IPS-18a (cell line): ENCODE measurements around the gene NRIP2.

Experiments used
- H3K27ac ChIP-seq: one replicate; pipeline ENCODE4 v1.5.1; 2013; ENCODE audit warnings: low read length
- H3K27me3 ChIP-seq: one replicate; pipeline ENCODE4 v1.6.1; 2013; ENCODE audit warnings: mild to moderate bottlenecking, low read length; ENCODE audit not compliant: control insufficient read depth, insufficient read depth
- H3K36me3 ChIP-seq: one replicate; pipeline ENCODE4 v1.6.1; 2013; ENCODE audit warnings: low read depth, low read length; ENCODE audit not compliant: control insufficient read depth
- H3K4me1 ChIP-seq: one replicate; pipeline ENCODE4 v1.6.1; 2013; ENCODE audit warnings: low read depth, low read length; ENCODE audit not compliant: control insufficient read depth
- H3K4me3 ChIP-seq: one replicate; pipeline ENCODE4 v1.5.1; 2013; ENCODE audit warnings: low read length
- H3K9ac ChIP-seq: one replicate; pipeline ENCODE4 v1.6.1; 2013; ENCODE audit warnings: mild to moderate bottlenecking, low read length, moderate library complexity
- H3K9me3 ChIP-seq: one replicate; pipeline ENCODE4 v1.6.1; 2013; ENCODE audit warnings: low read depth, low read length; ENCODE audit not compliant: control insufficient read depth

Gene NRIP2

GRCh38 chr12:2801044-2801783 is 33.6 kb downstream of the NRIP2 start:
- Histone ChIP-seq H3K4me3 (no peak overlapping the region), H3K4me1 (peaks cover 2% of the 10 kb centered on the region), H3K9ac (no peak overlapping the region), H3K27ac (no peak overlapping the region), H3K36me3 (peaks cover 86% of the 10 kb centered on the region), H3K27me3 (no peaks in the 10 kb centered on the region), H3K9me3 (no peaks in the 10 kb centered on the region)

- peaks cover 77% of the 10 kb centered on the region for H3K36me3 ChIP-seq
- peaks cover 3% of the 10 kb centered on the region for H3K4me1 ChIP-seq
- H3K27ac ChIP-seq = no peak overlapping the region
- no peak overlapping the region for H3K4me3 ChIP-seq
- no peaks in the 10 kb centered on the region for H3K9me3 ChIP-seq
- no peak overlapping the region for H3K9ac ChIP-seq
- no peaks in the 10 kb centered on the region for H3K27me3 ChIP-seq
These were observed 34.7 kb downstream of the NRIP2 start for GRCh38 chr12:2800046-2800570.

- peaks cover 3% of the 10 kb centered on the region for H3K4me1 ChIP-seq
- H3K9me3 ChIP-seq = no peaks in the 10 kb centered on the region
- peaks cover 14% of the 10 kb centered on the region for H3K27me3 ChIP-seq
- H3K27ac ChIP-seq = no peak overlapping the region
- no peak overlapping the region for H3K4me3 ChIP-seq
- no peak overlapping the region for H3K9ac ChIP-seq
- peaks cover 54% of the 10 kb centered on the region for H3K36me3 ChIP-seq
These were observed 37.0 kb downstream of the NRIP2 start for GRCh38 chr12:2797721-2798418.

- peaks cover 38% of the 10 kb centered on the region for H3K36me3 ChIP-seq
- peak overlapping the region; percentile 24 for H3K9ac ChIP-seq
- peak overlapping the region; percentile 81 for H3K4me3 ChIP-seq
- no peak overlapping the region for H3K27ac ChIP-seq
- H3K4me1 ChIP-seq = peaks cover 3% of the 10 kb centered on the region
- no peaks in the 10 kb centered on the region for H3K9me3 ChIP-seq
- H3K27me3 ChIP-seq = peaks cover 18% of the 10 kb centered on the region
These were observed 38.6 kb downstream of the NRIP2 start for GRCh38 chr12:2796187-2796666.

GRCh38 chr12:2795291-2796186 is 39.3 kb downstream of the NRIP2 start:
- H3K9ac ChIP-seq = peak overlapping the region; percentile 24
- H3K27ac ChIP-seq = no peak overlapping the region
- H3K4me1 ChIP-seq = peaks cover 3% of the 10 kb centered on the region
- peaks cover 18% of the 10 kb centered on the region for H3K27me3 ChIP-seq
- H3K9me3 ChIP-seq = no peaks in the 10 kb centered on the region
- H3K36me3 ChIP-seq = peaks cover 31% of the 10 kb centered on the region
- H3K4me3 ChIP-seq = peak overlapping the region; percentile 81

- peak within 1 kb of the TSS; percentile 81 for H3K4me3 ChIP-seq
- no peak within 1 kb of the TSS for H3K27ac ChIP-seq
- peaks cover 3% of the 10 kb centered on the region for H3K4me1 ChIP-seq
- peaks cover 24% of the 10 kb centered on the region for H3K36me3 ChIP-seq
- no peaks in the 10 kb centered on the region for H3K9me3 ChIP-seq
- H3K9ac ChIP-seq = peak within 1 kb of the TSS; percentile 52
- H3K27me3 ChIP-seq = peaks cover 18% of the 10 kb centered on the region
These were observed 40.0 kb downstream of the NRIP2 start, which contains the start of gene FKBP4 for GRCh38 chr12:2794736-2795289. Gene FKBP4, plus strand, starts transcription at chr12:2794970. Its CDS starts 170 bp downstream, at chr12:2795140.

GRCh38 chr12:2794191-2794735 is 40.6 kb downstream of the NRIP2 start:
- peak overlapping the region; percentile 70 for H3K4me3 ChIP-seq
- peaks cover 19% of the 10 kb centered on the region for H3K36me3 ChIP-seq
- H3K27ac ChIP-seq = no peak overlapping the region
- peak overlapping the region; percentile 52 for H3K9ac ChIP-seq
- no peaks in the 10 kb centered on the region for H3K9me3 ChIP-seq
- peaks cover 18% of the 10 kb centered on the region for H3K27me3 ChIP-seq
- H3K4me1 ChIP-seq = peaks cover 3% of the 10 kb centered on the region

DNA sequence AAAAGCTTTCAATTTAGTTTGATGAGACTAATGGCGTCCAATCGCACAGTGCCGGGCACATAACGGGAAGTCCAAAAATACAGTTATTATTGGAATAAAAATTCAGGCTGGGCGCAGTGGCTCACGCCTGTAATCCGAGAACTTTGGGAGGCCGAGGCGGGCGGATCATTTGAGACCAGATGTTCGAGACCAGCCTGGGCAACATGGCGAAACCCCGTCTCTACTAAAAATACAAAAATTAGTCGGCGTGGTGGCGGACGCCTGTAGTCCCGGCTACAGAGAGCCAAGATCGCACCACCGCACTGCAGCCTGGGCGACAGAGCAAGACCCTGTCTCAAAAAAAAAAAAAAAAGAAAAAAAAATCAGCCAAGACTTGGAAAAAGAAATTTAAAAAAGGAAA is 41.3 kb downstream of the NRIP2 start:
- Histone ChIP-seq H3K9me3 (no peaks in the 10 kb centered on the region), H3K27me3 (peaks cover 18% of the 10 kb centered on the region), H3K4me3 (peak overlapping the region; percentile 70), H3K27ac (no peak overlapping the region), H3K36me3 (peaks cover 12% of the 10 kb centered on the region), H3K9ac (no peak overlapping the region), H3K4me1 (peaks cover 3% of the 10 kb centered on the region)

DNA sequence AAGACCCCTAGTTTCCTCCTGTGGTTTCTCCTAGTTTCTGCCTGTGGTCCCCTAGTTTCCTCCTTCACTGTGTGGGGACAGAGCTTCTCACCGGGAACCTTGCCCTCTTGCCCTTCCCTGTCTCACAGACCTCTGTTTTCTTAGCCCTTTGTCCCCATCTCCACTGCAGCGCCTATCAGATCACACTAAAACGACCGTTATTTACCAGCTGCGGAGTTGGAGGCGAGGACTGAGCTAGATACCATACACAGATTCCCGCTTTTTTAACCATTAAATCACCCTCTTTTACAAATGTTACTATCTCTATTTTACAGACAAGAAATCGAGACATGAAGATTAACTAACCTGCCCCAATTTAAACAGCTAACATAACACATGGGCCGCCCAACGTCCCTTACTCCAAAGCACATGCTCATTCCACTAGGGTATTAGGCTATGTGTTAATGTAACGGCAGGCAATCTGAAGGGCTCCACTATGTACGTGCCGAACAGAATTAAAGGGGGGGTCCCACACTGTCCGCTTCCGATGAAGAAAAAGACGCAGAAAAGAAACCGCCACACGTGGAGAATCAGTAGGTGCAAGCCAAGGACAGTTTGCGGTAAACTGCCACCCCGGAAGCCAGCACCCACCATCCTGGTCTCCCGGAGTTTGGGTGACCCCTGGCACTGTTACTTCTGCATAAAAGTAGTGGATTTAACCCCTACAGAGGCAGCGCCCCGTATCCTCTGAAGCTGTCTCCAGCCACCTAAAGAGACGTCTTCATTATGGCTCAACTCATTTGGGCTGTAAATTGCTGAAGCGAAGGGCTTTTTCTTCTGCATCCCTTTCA is 41.9 kb downstream of the NRIP2 start:
- no peak overlapping the region for H3K9ac ChIP-seq
- no peak overlapping the region for H3K27ac ChIP-seq
- peaks cover 3% of the 10 kb centered on the region for H3K4me1 ChIP-seq
- peaks cover 18% of the 10 kb centered on the region for H3K27me3 ChIP-seq
- no peaks in the 10 kb centered on the region for H3K9me3 ChIP-seq
- H3K36me3 ChIP-seq = peaks cover 6% of the 10 kb centered on the region
- H3K4me3 ChIP-seq = no peak overlapping the region

- Histone ChIP-seq H3K4me1 (no peaks in the 10 kb centered on the region), H3K27me3 (peaks cover 18% of the 10 kb centered on the region), H3K4me3 (no peak overlapping the region), H3K27ac (no peak overlapping the region), H3K36me3 (no peaks in the 10 kb centered on the region), H3K9ac (no peak overlapping the region), H3K9me3 (no peaks in the 10 kb centered on the region)
These were observed 43.7 kb downstream of the NRIP2 start for GRCh38 chr12:2791089-2791488.
